GM20000 (cell line): ENCODE results near the gene NRG2.

ENCODE experiments used
- DNase-seq: peaks from one replicate; pipeline ENCODE4 v3.0.0; 2012; ENCODE audit warnings: low spot score
- TF ChIP-seq, protein P1 (sequence below): IDR thresholded peaks from 2 replicates; pipeline ENCODE4 v1.5.1; 2012; ENCODE audit warnings: mild to moderate bottlenecking, control low read depth; ENCODE audit errors: extremely low read depth, missing control alignments

The NRG2 gene

GRCh38 chr5:139817362-139817761, 225.7 kb downstream of the NRG2 start:
- TF ChIP-seq, protein P1, sequence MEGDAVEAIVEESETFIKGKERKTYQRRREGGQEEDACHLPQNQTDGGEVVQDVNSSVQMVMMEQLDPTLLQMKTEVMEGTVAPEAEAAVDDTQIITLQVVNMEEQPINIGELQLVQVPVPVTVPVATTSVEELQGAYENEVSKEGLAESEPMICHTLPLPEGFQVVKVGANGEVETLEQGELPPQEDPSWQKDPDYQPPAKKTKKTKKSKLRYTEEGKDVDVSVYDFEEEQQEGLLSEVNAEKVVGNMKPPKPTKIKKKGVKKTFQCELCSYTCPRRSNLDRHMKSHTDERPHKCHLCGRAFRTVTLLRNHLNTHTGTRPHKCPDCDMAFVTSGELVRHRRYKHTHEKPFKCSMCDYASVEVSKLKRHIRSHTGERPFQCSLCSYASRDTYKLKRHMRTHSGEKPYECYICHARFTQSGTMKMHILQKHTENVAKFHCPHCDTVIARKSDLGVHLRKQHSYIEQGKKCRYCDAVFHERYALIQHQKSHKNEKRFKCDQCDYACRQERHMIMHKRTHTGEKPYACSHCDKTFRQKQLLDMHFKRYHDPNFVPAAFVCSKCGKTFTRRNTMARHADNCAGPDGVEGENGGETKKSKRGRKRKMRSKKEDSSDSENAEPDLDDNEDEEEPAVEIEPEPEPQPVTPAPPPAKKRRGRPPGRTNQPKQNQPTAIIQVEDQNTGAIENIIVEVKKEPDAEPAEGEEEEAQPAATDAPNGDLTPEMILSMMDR, result no peak
- no peak for DNase-seq

DNA sequence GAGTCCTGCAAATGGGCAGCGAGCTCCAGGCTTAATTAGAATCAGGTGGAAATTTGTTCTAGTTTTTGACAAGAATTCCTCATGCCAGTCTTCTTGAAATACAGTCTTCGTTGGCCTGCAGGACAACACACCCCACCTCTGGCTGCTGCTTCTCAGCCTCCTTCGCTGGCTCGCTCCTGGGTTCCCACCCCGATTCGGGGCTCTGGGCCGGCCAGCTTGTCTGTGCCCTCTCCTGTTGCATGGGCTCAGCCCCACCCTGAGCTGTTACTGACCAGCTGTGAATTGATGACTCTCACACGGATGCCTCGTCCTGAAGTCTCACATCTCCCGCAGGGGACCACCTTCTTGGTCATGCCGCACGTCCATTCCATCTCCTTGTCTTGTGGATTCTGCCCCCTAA, 226.5 kb downstream of the NRG2 start:
- TF ChIP-seq, protein P1, result no peak
- DNase-seq, result no peak

DNA sequence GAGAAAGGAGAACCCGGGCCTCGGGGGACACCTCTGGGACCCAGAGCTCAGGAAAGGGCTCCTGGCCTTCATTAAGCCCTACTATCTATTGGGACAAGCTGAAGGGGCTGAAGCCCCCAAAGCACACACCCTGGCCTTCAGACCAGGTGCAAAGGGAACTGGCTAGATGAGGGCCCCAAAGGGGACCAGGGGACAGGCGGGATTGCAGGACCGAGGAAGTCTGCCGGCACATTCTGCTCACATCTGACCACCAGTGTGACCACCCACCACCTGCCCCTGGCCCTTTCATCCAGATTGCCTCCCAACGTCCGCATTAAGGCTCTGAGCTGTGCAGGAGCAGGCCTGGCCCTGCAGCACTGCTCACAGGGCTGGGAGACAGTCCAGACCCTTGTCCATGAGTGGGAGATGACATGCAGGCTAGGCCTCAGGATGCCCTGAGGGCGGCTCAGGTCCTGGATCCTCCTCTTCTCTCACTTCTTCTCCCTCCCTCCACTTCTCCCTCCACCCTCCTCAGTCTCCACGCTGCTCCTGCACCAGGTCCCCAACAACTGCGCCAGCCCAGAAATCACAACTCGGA, 228.3 kb downstream of the NRG2 start:
- TF ChIP-seq, protein P1, result no peak
- DNase-seq, result no peak

- TF ChIP-seq, protein P1, result no peak
- no peak for DNase-seq
Observed at GRCh38 chr5:139814191-139814601, 228.9 kb downstream of the NRG2 start.

DNA sequence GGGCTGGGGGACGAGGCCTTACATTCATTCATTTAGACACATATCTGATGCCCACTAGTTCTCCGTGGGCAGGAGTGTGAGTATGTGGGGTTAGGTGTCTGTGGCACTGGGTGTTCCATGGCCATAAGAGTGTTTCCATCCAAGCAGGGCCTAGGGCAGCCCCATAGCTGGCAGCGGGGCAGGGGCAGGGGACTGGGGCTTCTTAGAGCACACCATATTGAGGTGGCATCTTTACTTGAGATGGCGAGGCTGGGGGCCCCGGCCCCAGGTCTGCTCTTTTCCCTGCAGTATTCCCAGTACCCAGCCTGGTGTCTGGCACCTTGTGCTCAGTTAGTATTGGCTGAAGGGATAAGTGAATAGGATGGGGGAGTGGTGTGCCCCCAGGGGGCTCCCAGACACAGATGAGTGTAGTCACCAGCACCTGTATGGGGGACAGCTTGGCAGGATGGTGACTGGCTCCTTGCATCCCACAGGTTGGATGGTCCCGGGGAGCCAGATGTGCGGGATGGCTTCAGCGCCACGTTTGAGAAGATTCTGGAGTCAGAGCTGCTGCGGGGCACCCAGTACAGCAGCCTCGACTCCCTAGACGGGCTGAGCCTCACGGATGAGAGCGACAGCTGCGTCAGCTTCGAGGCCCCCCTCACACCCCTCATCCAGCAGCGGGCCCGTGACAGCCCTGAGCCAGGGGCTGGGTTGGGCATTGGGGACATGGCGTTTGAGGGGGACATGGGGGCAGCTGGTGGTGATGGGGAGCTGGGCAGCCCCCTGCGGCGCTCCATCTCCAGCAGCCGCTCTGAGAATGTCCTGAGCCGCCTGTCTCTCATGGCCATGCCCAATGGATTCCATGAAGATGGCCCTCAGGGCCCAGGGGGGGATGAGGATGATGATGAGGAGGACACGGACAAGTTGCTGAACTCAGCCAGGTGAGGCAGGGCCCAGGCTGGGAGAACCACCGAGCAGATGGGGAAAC, 230.0 kb downstream of the NRG2 start:
- TF ChIP-seq, protein P1, result no peak
- no peak for DNase-seq

- no peak for DNase-seq
- TF ChIP-seq, protein P1, result no peak
Observed at GRCh38 chr5:139812323-139812722, 230.8 kb downstream of the NRG2 start.

- TF ChIP-seq, protein P1, result no peak
- no peak for DNase-seq
Observed at GRCh38 chr5:139811274-139811607, 231.9 kb downstream of the NRG2 start.
